Central memory CD8-positive, alpha-beta T cell (primary cell): ENCODE data around the gene MCTP1.

Experiments used
- ATAC-seq: fragments of 150-1000 bp; cut with Tn5 transposase; replicated peaks from 2 replicates; pipeline ENCODE4 v1.10.0; 2022; ENCODE audit warnings: mild to moderate bottlenecking, moderate FRiP score, moderate number of reproducible peaks; ENCODE audit not compliant: poor library complexity, severe bottlenecking; ENCODE audit errors: extremely low read depth
- DNase-seq, 2 donors: peaks; one replicate each; pipeline ENCODE4 v3.0.0; 2021; ENCODE audit warnings: low spot score in 2 of 2
- H3K27ac Mint-ChIP-seq: one replicate; pipeline ENCODE4 v1.8.0; 2022; ENCODE audit warnings: low read depth, mild to moderate bottlenecking, moderate library complexity, mixed read lengths
- H3K27me3 Mint-ChIP-seq: one replicate; pipeline ENCODE4 v1.8.0; 2022; ENCODE audit warnings: mixed read lengths
- H3K36me3 Mint-ChIP-seq: one replicate; pipeline ENCODE4 v1.8.0; 2022; ENCODE audit warnings: mild to moderate bottlenecking, moderate library complexity, mixed read lengths; ENCODE audit not compliant: insufficient read depth
- H3K4me1 Mint-ChIP-seq: one replicate; pipeline ENCODE4 v1.8.0; 2022; ENCODE audit warnings: mixed read lengths
- H3K4me3 Mint-ChIP-seq: one replicate; pipeline ENCODE4 v1.8.0; 2022; ENCODE audit warnings: mild to moderate bottlenecking, moderate library complexity, mixed read lengths
- H3K9me3 Mint-ChIP-seq: one replicate; pipeline ENCODE4 v1.8.0; 2022; ENCODE audit warnings: mixed read lengths

MCTP1 gene

DNA sequence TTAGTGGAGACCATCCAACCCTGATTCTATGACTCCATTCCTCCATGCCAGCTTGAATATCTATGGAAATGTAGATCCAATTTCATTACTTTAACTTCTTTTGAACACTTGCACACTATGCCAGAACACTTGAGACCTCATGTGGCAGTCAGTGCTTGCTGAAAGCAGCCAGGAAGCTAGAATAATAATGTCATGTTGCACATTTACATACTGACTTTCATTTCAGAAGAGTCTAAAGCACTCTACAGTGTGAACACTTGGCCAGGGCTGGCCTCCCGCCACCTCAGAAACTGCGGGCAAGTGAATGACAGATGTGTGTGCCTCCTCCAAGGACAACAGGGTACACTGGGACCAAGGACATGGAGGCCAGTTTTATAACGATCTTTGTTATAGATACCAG, 569.1 kb downstream of the MCTP1 start:
- ATAC-seq (no peak), DNase-seq (no peak)
- H3K27me3 Mint-ChIP-seq = no peaks in the 10 kb centered on the region
- no peaks in the 10 kb centered on the region for H3K4me1 Mint-ChIP-seq
- no peaks in the 10 kb centered on the region for H3K9me3 Mint-ChIP-seq
- H3K27ac Mint-ChIP-seq = no peak overlapping the region
- H3K4me3 Mint-ChIP-seq = no peak overlapping the region
- H3K36me3 Mint-ChIP-seq = peaks cover 9% of the 10 kb centered on the region

DNA sequence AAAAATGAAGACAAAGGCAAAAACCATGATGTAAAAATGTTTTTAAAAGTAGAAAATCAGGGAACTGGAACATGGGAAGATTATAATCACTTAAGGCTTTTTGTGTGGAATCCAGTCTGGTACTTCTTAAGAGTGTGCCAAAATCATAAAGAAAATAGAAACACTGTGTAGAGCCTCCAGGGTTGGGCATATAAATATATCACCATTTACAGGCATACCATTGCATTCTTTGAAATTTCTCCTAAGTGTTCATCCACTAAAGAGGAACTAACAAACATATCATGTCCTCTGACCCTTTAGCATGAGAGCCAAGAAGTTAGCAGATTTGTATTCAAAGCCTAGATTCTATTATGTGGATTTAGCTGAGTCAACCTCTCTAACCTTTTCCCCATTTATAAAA, 573.1 kb downstream of the MCTP1 start:
- no peaks in the 10 kb centered on the region for H3K27me3 Mint-ChIP-seq
- peaks cover 17% of the 10 kb centered on the region for H3K36me3 Mint-ChIP-seq
- H3K4me1 Mint-ChIP-seq = no peaks in the 10 kb centered on the region
- no peak overlapping the region for H3K27ac Mint-ChIP-seq
- ATAC-seq (no peak), DNase-seq (no peak)
- H3K4me3 Mint-ChIP-seq = no peak overlapping the region
- no peaks in the 10 kb centered on the region for H3K9me3 Mint-ChIP-seq

- DNase-seq (no peak), ATAC-seq (no peak)
- no peaks in the 10 kb centered on the region for H3K4me1 Mint-ChIP-seq
- H3K9me3 Mint-ChIP-seq = no peaks in the 10 kb centered on the region
- H3K27ac Mint-ChIP-seq = no peak overlapping the region
- no peak overlapping the region for H3K4me3 Mint-ChIP-seq
- no peaks in the 10 kb centered on the region for H3K27me3 Mint-ChIP-seq
- peaks cover 13% of the 10 kb centered on the region for H3K36me3 Mint-ChIP-seq
Observed at GRCh38 chr5:94709277-94709676, 575.6 kb downstream of the MCTP1 start.

- Mint-ChIP-seq H3K4me1 (no peaks in the 10 kb centered on the region), H3K27me3 (no peaks in the 10 kb centered on the region), H3K4me3 (no peak overlapping the region), H3K36me3 (peaks cover 14% of the 10 kb centered on the region), H3K27ac (no peak overlapping the region), H3K9me3 (no peaks in the 10 kb centered on the region)
- DNase-seq (no peak), ATAC-seq (no peak)
Observed at GRCh38 chr5:94707359-94707758, 577.5 kb downstream of the MCTP1 start.

DNA sequence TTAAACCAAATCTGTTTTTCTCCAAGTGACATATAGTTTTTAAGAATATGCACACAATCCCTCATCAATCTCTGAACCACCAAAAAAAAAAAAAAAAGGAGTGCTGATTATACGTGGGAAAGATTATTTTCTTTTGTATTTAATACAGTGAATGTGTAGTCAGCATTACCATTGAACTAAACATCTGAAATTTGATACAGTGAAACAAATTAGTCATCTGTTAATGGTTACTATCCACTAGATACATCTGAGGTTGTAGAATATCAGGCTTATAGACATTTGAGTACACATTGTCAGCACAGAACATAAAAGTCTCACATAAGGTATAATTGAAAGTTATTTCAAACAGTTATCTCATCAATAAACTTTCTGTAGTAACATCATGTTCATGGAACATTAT, 579.5 kb downstream of the MCTP1 start:
- no peak overlapping the region for H3K27ac Mint-ChIP-seq
- peaks cover 4% of the 10 kb centered on the region for H3K4me1 Mint-ChIP-seq
- ATAC-seq (no peak), DNase-seq (no peak)
- peaks cover 7% of the 10 kb centered on the region for H3K36me3 Mint-ChIP-seq
- no peaks in the 10 kb centered on the region for H3K9me3 Mint-ChIP-seq
- no peak overlapping the region for H3K4me3 Mint-ChIP-seq
- no peaks in the 10 kb centered on the region for H3K27me3 Mint-ChIP-seq

GRCh38 chr5:94702729-94703128, 582.2 kb downstream of the MCTP1 start:
- ATAC-seq (no peak), DNase-seq (no peak)
- Mint-ChIP-seq H3K27ac (no peak overlapping the region), H3K4me1 (peaks cover 7% of the 10 kb centered on the region), H3K27me3 (no peaks in the 10 kb centered on the region), H3K9me3 (no peaks in the 10 kb centered on the region), H3K36me3 (peaks cover 1% of the 10 kb centered on the region), H3K4me3 (no peak overlapping the region)

- Mint-ChIP-seq H3K4me1 (peaks cover 7% of the 10 kb centered on the region), H3K4me3 (no peak overlapping the region), H3K9me3 (no peaks in the 10 kb centered on the region), H3K27me3 (no peaks in the 10 kb centered on the region), H3K36me3 (peaks cover 1% of the 10 kb centered on the region), H3K27ac (no peak overlapping the region)
- DNase-seq (no peak), ATAC-seq (peak; percentile 52)
Observed at GRCh38 chr5:94700592-94700991, 584.3 kb downstream of the MCTP1 start.

DNA sequence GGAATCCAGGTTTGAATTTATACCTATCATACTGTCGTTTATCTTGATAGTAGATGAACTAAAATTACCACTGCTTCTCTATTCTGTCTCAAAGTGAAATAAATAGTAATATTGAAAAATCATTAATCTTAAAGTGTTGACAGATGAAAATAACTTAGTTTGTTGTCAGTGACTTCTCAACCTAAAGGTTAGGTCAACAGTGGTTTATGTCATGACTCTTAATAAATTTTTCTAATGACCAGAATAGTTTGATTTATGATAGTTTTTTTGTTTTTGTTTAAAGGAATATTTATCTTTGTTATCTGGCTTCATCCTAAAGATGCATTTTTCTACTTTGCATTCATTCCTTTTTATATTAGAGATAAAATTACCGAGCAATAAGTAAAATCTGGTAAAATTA, 585.3 kb downstream of the MCTP1 start:
- no peak for ATAC-seq
- Mint-ChIP-seq H3K4me3 (no peak overlapping the region), H3K36me3 (peaks cover 1% of the 10 kb centered on the region), H3K4me1 (peaks cover 7% of the 10 kb centered on the region), H3K27ac (peak overlapping the region; percentile 51), H3K9me3 (no peaks in the 10 kb centered on the region), H3K27me3 (no peaks in the 10 kb centered on the region)
- DNase-seq = no peak

DNA sequence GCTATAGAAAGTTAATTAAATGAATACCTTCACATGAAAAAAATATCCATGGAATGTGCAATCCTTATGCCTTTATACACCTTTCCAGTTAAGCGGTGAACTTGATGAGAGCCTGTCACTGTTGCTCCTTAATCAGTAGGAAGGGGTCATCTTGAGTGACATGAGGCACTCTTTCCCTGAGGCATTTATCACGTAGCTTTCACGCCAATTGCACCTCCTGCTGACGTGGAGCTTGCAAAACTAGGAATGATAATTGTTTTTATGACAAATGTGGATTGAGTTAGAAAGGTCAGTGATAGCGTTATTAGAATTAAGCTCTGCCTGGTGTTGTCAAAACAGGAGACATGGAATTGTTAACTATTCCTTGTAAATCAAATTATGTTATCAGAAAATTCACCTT, 586.7 kb downstream of the MCTP1 start:
- ATAC-seq (no peak), DNase-seq (no peak)
- Mint-ChIP-seq H3K27ac (no peak overlapping the region), H3K27me3 (no peaks in the 10 kb centered on the region), H3K9me3 (no peaks in the 10 kb centered on the region), H3K4me1 (peaks cover 9% of the 10 kb centered on the region), H3K36me3 (peaks cover 2% of the 10 kb centered on the region), H3K4me3 (no peak overlapping the region)

- H3K4me3 Mint-ChIP-seq = no peak overlapping the region
- no peak for DNase-seq
- H3K4me1 Mint-ChIP-seq = peaks cover 5% of the 10 kb centered on the region
- ATAC-seq = no peak
- H3K27me3 Mint-ChIP-seq = no peaks in the 10 kb centered on the region
- no peak overlapping the region for H3K27ac Mint-ChIP-seq
- H3K9me3 Mint-ChIP-seq = no peaks in the 10 kb centered on the region
- peaks cover 16% of the 10 kb centered on the region for H3K36me3 Mint-ChIP-seq
Observed at GRCh38 chr5:94694671-94695070, 590.2 kb downstream of the MCTP1 start.

GRCh38 chr5:94693845-94694370, 591.0 kb downstream of the MCTP1 start:
- no peak overlapping the region for H3K27ac Mint-ChIP-seq
- DNase-seq (no peak), ATAC-seq (no peak)
- H3K36me3 Mint-ChIP-seq = peaks cover 17% of the 10 kb centered on the region
- peaks cover 5% of the 10 kb centered on the region for H3K4me1 Mint-ChIP-seq
- no peak overlapping the region for H3K4me3 Mint-ChIP-seq
- no peaks in the 10 kb centered on the region for H3K9me3 Mint-ChIP-seq
- no peaks in the 10 kb centered on the region for H3K27me3 Mint-ChIP-seq

GRCh38 chr5:94693043-94693822, 591.7 kb downstream of the MCTP1 start:
- ATAC-seq = peak; percentile 82

GRCh38 chr5:94692581-94692980, 592.3 kb downstream of the MCTP1 start:
- Mint-ChIP-seq H3K36me3 (peaks cover 20% of the 10 kb centered on the region), H3K4me1 (peaks cover 5% of the 10 kb centered on the region), H3K4me3 (no peak overlapping the region), H3K27ac (no peak overlapping the region), H3K27me3 (no peaks in the 10 kb centered on the region), H3K9me3 (no peaks in the 10 kb centered on the region)
- DNase-seq (no peak), ATAC-seq (no peak)

More at GRCh38 chr5:94693043-94693822, 591.7 kb downstream of the MCTP1 start:
- peaks cover 20% of the 10 kb centered on the region for H3K36me3 Mint-ChIP-seq
- H3K4me1 Mint-ChIP-seq = peaks cover 5% of the 10 kb centered on the region
- no peak overlapping the region for H3K4me3 Mint-ChIP-seq
- DNase-seq = no peak
- no peak overlapping the region for H3K27ac Mint-ChIP-seq
- H3K27me3 Mint-ChIP-seq = no peaks in the 10 kb centered on the region
- no peaks in the 10 kb centered on the region for H3K9me3 Mint-ChIP-seq
